ENCODE measurements around the gene PLPP7. TPM values are rescaled to one million over a fixed set of nuclear protein-coding genes. Genes with fewer than 3 reads are reported as not detected.
"Not testable (repeated sequence)": the region's sequence is repeated elsewhere in the genome, so short reads cannot be mapped to it uniquely, and the experiment has no call there.

Gene PLPP7
- polyA plus RNA-seq, 1 of the 3 experiments (the other 2 are of a cell fraction): 8.6 TPM

DNA sequence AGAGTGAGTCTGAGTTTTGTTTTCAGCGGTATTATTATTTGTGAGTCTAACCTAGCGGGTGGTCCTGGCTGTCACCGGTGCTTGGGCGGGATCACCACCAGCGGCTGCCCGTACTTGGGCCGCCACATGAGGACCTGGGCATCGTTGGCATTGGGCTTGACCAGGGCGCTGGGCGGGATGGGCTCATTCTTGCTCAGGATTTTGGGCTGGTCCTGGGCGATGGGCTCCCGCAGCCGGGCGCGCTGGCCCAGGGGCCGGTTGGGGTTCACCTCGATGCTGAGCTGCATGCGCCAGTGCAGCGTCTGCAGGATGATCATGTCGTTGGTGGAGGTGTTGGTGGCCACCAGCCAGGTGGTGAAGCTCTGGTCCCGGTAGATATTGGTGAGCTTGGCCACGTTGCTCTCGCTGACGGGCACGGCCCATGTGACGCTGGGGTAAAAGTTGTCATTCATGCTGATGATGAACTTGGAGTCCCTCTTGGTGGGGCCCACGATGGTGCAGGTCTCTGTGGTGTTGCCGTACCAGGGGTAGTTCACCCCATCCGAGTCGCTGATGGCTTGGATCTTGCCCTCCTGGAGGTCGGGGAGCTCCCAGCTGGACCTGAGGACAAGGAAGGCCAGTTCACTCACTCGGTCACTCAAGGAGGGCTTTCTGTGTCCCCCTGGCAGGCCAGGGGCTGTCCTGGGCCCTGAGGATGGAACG lies 28.6 kb upstream of the PLPP7 start:
- no peaks in the 10 kb centered on the region for H4K20me1 ChIP-seq (ENCODE audit: insufficient read depth)
- H3K4me1 ChIP-seq (ENCODE audit: control insufficient read depth in 1 of 2, insufficient read depth in 2 of 2, low read depth in 1 of 2, low read length in 1 of 2): peaks cover 7 to 11% of the 10 kb centered on the region in 2 experiments; a peak in 2 of 4 replicates

DNA sequence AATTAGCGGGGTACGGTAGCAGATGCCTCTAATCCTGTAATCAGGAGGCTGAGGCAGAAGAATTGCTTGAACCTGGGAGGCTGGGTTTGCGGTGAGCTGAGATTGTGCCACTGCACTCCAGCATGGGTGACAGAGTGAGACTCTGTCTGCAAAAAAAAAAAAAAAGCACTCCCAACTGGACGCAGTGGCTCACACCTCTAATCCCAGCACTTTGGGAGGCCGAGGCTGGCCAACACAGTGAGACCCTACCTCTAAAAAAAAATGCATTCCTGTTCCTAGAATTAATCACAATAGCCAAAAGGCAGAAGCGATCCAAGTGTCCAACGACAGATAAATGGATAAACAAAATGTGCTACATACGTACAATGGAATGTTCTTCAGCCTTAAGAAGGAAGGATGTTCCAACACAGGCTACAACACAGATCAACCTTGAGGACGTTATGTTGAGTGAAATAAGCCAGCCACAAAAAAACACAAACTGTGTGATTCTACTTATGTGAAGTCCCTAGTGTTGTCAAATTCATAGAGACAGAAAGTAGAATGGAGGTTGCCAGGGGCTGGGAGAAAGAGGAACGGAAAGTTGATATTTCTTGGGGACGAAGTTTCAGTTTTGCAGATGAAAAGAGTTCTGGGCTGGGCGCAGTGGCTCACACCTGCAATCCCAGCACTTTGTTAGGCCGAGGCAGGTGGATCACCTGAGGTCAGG lies 27.0 kb upstream of the PLPP7 start:
- Histone ChIP-seq H3K36me3 (replicated peaks in 1 of 2; ENCODE audit: control insufficient read depth in 1 of 2, insufficient read depth in 2 of 2, low read length in 1 of 2) (no peaks in the 10 kb centered on the region), H3K4me3 (ENCODE audit: low read depth in 2 of 2, low read length in 1 of 2) (no peak overlapping the region), H3K4me2 (no peak overlapping the region), H3F3A (replicated peaks; ENCODE audit: insufficient read depth) (no peaks in the 10 kb centered on the region), H3K9me3 (no peaks in the 10 kb centered on the region), H3K4me1 (ENCODE audit: control insufficient read depth in 1 of 2, insufficient read depth in 2 of 2, low read depth in 1 of 2, low read length in 1 of 2) (peaks cover 0 to 6% of the 10 kb centered on the region in 2 experiments; a peak in 1 of 4 replicates), H3K27ac (ENCODE audit: low read depth in 2 of 2, low read length in 1 of 2) (no peak overlapping the region), H2AFZ (ENCODE audit: low read depth) (no peak overlapping the region), H3K9me2 (no peaks in the 10 kb centered on the region), H3K79me2 (ENCODE audit: insufficient read depth) (no peaks in the 10 kb centered on the region), H3K27me3 (ENCODE audit: insufficient read depth) (no peaks in the 10 kb centered on the region), H3K9ac (no peak overlapping the region), H4K20me1 (ENCODE audit: insufficient read depth) (no peaks in the 10 kb centered on the region)
- CTCF ChIA-PET: no interaction called here
- 88% methylated on average over 13 of the region's 13 CpGs for WGBS (ENCODE audit: low lambda C conversion rate)
- no peak for DNase-seq
- POLR2A ChIA-PET: no interaction called here
- TF ChIP-seq FOXJ3 (CRISPR knock-in tag; IDR thresholded peaks at IDR 0.05) (no peak), NRF1 (IDR thresholded peaks at IDR 0.05; ENCODE audit: low read depth, low read length) (no peak), NFIC (IDR thresholded peaks at IDR 0.05; ENCODE audit: borderline replicate concordance) (no peak), RXRA (IDR thresholded peaks at IDR 0.05; ENCODE audit: borderline replicate concordance, low read depth) (no peak), GABPA (IDR thresholded peaks at IDR 0.05; ENCODE audit: low read depth) (no peak), FOXM1 (IDR thresholded peaks at IDR 0.05; ENCODE audit: low read depth) (no peak), GATA2 (CRISPR knock-in tag; IDR thresholded peaks at IDR 0.05) (no peak)

More for the DNA sequence above, 28.6 kb upstream of the PLPP7 start:
- H3K4me3 ChIP-seq (ENCODE audit: low read depth in 2 of 2, low read length in 1 of 2): no peak overlapping the region
- POLR2A ChIA-PET: no interaction called here
- no peaks in the 10 kb centered on the region for H3K9me3 ChIP-seq
- H3K27me3 ChIP-seq (ENCODE audit: insufficient read depth): no peaks in the 10 kb centered on the region
- H3F3A ChIP-seq (replicated peaks; ENCODE audit: insufficient read depth): peaks cover 4% of the 10 kb centered on the region
- CTCF ChIA-PET: no interaction called here
- H3K9ac ChIP-seq: no peak overlapping the region
- no peak overlapping the region for H2AFZ ChIP-seq (ENCODE audit: low read depth)
- no peaks in the 10 kb centered on the region for H3K9me2 ChIP-seq
- H3K4me2 ChIP-seq: no peak overlapping the region
- no peak for TF ChIP-seq FOSL2 (IDR thresholded peaks at IDR 0.05; ENCODE audit: borderline replicate concordance, low read depth)
- TF ChIP-seq NRF1 (IDR thresholded peaks at IDR 0.05; ENCODE audit: low read depth, low read length): no peak
- no peak for TF ChIP-seq YY1 (IDR thresholded peaks at IDR 0.05; ENCODE audit: low read depth)
- TF ChIP-seq SIN3A (IDR thresholded peaks at IDR 0.05; ENCODE audit: borderline replicate concordance, low read depth, low read length): no peak
- no peak for TF ChIP-seq RXRA (IDR thresholded peaks at IDR 0.05; ENCODE audit: borderline replicate concordance, low read depth)
- no peak for TF ChIP-seq TEAD4 (IDR thresholded peaks at IDR 0.05; ENCODE audit: borderline replicate concordance, insufficient read depth)
- no peak for TF ChIP-seq POLR2AphosphoS5 (IDR thresholded peaks at IDR 0.05; ENCODE audit: low read depth, low read length)
- no peak for TF ChIP-seq EP300 (IDR thresholded peaks at IDR 0.05; ENCODE audit: borderline replicate concordance in 1 of 2, low read depth in 1 of 2, low read length in 1 of 2)
- TF ChIP-seq, protein P1, sequence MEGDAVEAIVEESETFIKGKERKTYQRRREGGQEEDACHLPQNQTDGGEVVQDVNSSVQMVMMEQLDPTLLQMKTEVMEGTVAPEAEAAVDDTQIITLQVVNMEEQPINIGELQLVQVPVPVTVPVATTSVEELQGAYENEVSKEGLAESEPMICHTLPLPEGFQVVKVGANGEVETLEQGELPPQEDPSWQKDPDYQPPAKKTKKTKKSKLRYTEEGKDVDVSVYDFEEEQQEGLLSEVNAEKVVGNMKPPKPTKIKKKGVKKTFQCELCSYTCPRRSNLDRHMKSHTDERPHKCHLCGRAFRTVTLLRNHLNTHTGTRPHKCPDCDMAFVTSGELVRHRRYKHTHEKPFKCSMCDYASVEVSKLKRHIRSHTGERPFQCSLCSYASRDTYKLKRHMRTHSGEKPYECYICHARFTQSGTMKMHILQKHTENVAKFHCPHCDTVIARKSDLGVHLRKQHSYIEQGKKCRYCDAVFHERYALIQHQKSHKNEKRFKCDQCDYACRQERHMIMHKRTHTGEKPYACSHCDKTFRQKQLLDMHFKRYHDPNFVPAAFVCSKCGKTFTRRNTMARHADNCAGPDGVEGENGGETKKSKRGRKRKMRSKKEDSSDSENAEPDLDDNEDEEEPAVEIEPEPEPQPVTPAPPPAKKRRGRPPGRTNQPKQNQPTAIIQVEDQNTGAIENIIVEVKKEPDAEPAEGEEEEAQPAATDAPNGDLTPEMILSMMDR (IDR thresholded peaks at IDR 0.05): no peak
- no peak for TF ChIP-seq NFIC (IDR thresholded peaks at IDR 0.05; ENCODE audit: borderline replicate concordance)
- WGBS (ENCODE audit: low lambda C conversion rate): 87% methylated on average over 20 of the region's 33 CpGs
- H3K79me2 ChIP-seq (ENCODE audit: insufficient read depth): no peaks in the 10 kb centered on the region
- H3K27ac ChIP-seq (ENCODE audit: low read depth in 2 of 2, low read length in 1 of 2): no peak overlapping the region
- DNase-seq: no peak
- no peaks in the 10 kb centered on the region for H3K36me3 ChIP-seq (replicated peaks in 1 of 2; ENCODE audit: control insufficient read depth in 1 of 2, insufficient read depth in 2 of 2, low read length in 1 of 2)

DNA sequence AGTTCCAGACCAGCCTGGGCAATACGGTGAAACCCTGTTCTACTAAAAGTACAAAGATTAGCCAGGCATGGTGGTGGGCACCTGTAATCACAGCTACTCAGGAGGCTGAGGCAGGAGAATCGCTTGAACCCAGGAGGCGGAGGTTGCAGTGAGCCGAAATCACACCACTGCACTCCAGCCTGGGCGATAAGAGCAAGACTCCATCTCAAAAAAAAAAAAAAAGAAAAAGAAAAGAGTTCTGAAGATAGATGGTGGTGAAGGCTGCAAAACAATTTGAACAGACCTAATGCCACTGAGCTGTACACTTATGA lies 26.5 kb upstream of the PLPP7 start:
- DNase-seq; H3K4me2 ChIP-seq; H3K9ac ChIP-seq; H3K79me2 ChIP-seq (ENCODE audit: insufficient read depth); H3F3A ChIP-seq (replicated peaks; ENCODE audit: insufficient read depth); H3K9me2 ChIP-seq; H3K9me3 ChIP-seq; H3K27ac ChIP-seq (ENCODE audit: low read depth in 2 of 2, low read length in 1 of 2); H3K4me1 ChIP-seq (ENCODE audit: control insufficient read depth in 1 of 2, insufficient read depth in 2 of 2, low read depth in 1 of 2, low read length in 1 of 2); CTCF ChIA-PET; H3K4me3 ChIP-seq (ENCODE audit: low read depth in 2 of 2, low read length in 1 of 2); H3K36me3 ChIP-seq (replicated peaks in 1 of 2; ENCODE audit: control insufficient read depth in 1 of 2, insufficient read depth in 2 of 2, low read length in 1 of 2); H2AFZ ChIP-seq (ENCODE audit: low read depth); H3K27me3 ChIP-seq (ENCODE audit: insufficient read depth); POLR2A ChIA-PET; H4K20me1 ChIP-seq (ENCODE audit: insufficient read depth): not testable (repeated sequence)
- 98% methylated on average over 5 of the region's 5 CpGs for WGBS (ENCODE audit: low lambda C conversion rate)

Data from SK-N-SH (cell line).